Suprapubic skin (tissue), 4 donors: Measurements from ENCODE around the gene AACS. TPM values are rescaled to one million over a fixed set of nuclear protein-coding genes. Genes with fewer than 3 reads are reported as not detected.
"Not testable (repeated sequence)": the region's sequence is repeated elsewhere in the genome, so short reads cannot be mapped to it uniquely, and the experiment has no call there.

Experiments used
- DNase-seq, 2 donors: peaks; one replicate each; pipeline ENCODE4 v3.0.0-alpha.2; 2019; ENCODE audit warnings: low spot score in 2 of 2
- H3K27ac ChIP-seq: fragments of 200-600 bp; sonication (generic); one replicate; pipeline ENCODE4 v1.5.1; 2019
- H3K27me3 ChIP-seq: fragments of 200-600 bp; sonication (generic); one replicate; pipeline ENCODE4 v1.5.1; 2019
- H3K36me3 ChIP-seq: fragments of 200-600 bp; sonication (generic); one replicate; pipeline ENCODE4 v1.5.1; 2019
- H3K4me1 ChIP-seq: fragments of 200-600 bp; sonication (generic); one replicate; pipeline ENCODE4 v1.5.1; 2019
- H3K4me3 ChIP-seq: fragments of 200-600 bp; sonication (generic); one replicate; pipeline ENCODE4 v1.5.1; 2019; ENCODE audit warnings: mild to moderate bottlenecking
- H3K9me3 ChIP-seq: fragments of 200-600 bp; sonication (generic); one replicate; pipeline ENCODE4 v1.5.1; 2019
- CTCF ChIP-seq, 2 donors: fragments of 200-600 bp in 1 of 2; fragments of 450-650 bp in 1 of 2; sonication (generic) in 1 of 2; IDR thresholded peaks; one replicate each; pipeline ENCODE4 v1.5.1; 2016 to 2019; ENCODE audit warnings: antibody characterized with exemption in 2 of 2, mild to moderate bottlenecking in 1 of 2, moderate library complexity in 1 of 2
- EP300 ChIP-seq: sonication (generic); formaldehyde crosslinking; IDR thresholded peaks from one replicate; pipeline ENCODE4 v1.6.1; 2017; ENCODE audit warnings: antibody characterized with exemption
- POLR2A ChIP-seq, 2 donors: fragments of 450-650 bp; IDR thresholded peaks; one replicate each; pipeline ENCODE4 v1.6.1; 2017; ENCODE audit warnings: antibody characterized with exemption in 2 of 2, mild to moderate bottlenecking in 2 of 2, moderate library complexity in 2 of 2
- POLR2AphosphoS5 ChIP-seq, 3 donors: sonication (generic); formaldehyde crosslinking; IDR thresholded peaks; one replicate each; pipeline ENCODE4 v1.6.1; 2017; ENCODE audit warnings: antibody characterized with exemption in 3 of 3
- WGBS: methylation state at CpG from one replicate; pipeline ENCODE4 v1.1.5; 2018; 5-methylcytosine and 5-hydroxymethylcytosine counted together
- total RNA-seq, 4 donors: library from RNA; depleted of rRNA; stranded (reverse); fragments of >200 nt; gene quantifications; one replicate each; pipeline ENCODE4 v1.1.0, GENCODE V29; 2016

The AACS gene
- total RNA-seq, 4 donors from 2014 or later = 69.0 to 103 (median 77.0) TPM

GRCh38 chr12:125029761-125030358 lies 35.4 kb upstream of the AACS start:
- Histone ChIP-seq H3K4me3 (no peak overlapping the region), H3K27me3 (no peaks in the 10 kb centered on the region), H3K27ac (no peak overlapping the region), H3K36me3 (peaks cover 4% of the 10 kb centered on the region), H3K9me3 (no peaks in the 10 kb centered on the region), H3K4me1 (no peaks in the 10 kb centered on the region)
- TF ChIP-seq POLR2A (IDR thresholded peaks at IDR 0.05) = no peak
- no peak for TF ChIP-seq CTCF (IDR thresholded peaks at IDR 0.05)
- no peak for TF ChIP-seq EP300
- TF ChIP-seq POLR2AphosphoS5 (IDR thresholded peaks at IDR 0.05) = no peak
- DNase-seq = no peak
- WGBS = 87% methylated on average over 7 of the region's 7 CpGs

GRCh38 chr12:125031471-125031870 lies 33.8 kb upstream of the AACS start:
- H3K9me3 ChIP-seq, H3K36me3 ChIP-seq, H3K4me3 ChIP-seq, DNase-seq, H3K4me1 ChIP-seq, H3K27ac ChIP-seq, H3K27me3 ChIP-seq: not testable (repeated sequence)
- 88% methylated on average over 8 of the region's 9 CpGs for WGBS

GRCh38 chr12:125032466-125033152 lies 32.6 kb upstream of the AACS start:
- no peak for TF ChIP-seq CTCF (IDR thresholded peaks at IDR 0.05)
- TF ChIP-seq EP300 = no peak
- no peak for TF ChIP-seq POLR2AphosphoS5 (IDR thresholded peaks at IDR 0.05)
- TF ChIP-seq POLR2A (IDR thresholded peaks at IDR 0.05) = no peak
- Histone ChIP-seq H3K27ac (no peak overlapping the region), H3K4me3 (no peak overlapping the region), H3K9me3 (no peaks in the 10 kb centered on the region), H3K4me1 (no peaks in the 10 kb centered on the region), H3K36me3 (no peaks in the 10 kb centered on the region), H3K27me3 (no peaks in the 10 kb centered on the region)
- DNase-seq = no peak
- 87% methylated on average over 19 of the region's 19 CpGs for WGBS

GRCh38 chr12:125033288-125033687 lies 31.9 kb upstream of the AACS start:
- Histone ChIP-seq H3K27ac (no peak overlapping the region), H3K4me3 (no peak overlapping the region), H3K9me3 (no peaks in the 10 kb centered on the region), H3K36me3 (no peaks in the 10 kb centered on the region), H3K27me3 (no peaks in the 10 kb centered on the region), H3K4me1 (no peaks in the 10 kb centered on the region)
- WGBS = 89% methylated on average over 9 of the region's 9 CpGs
- no peak for TF ChIP-seq POLR2A (IDR thresholded peaks at IDR 0.05)
- no peak for TF ChIP-seq CTCF (IDR thresholded peaks at IDR 0.05)
- no peak for TF ChIP-seq EP300
- no peak for TF ChIP-seq POLR2AphosphoS5 (IDR thresholded peaks at IDR 0.05)
- DNase-seq = no peak

- no peaks in the 10 kb centered on the region for H3K4me1 ChIP-seq
- no peaks in the 10 kb centered on the region for H3K27me3 ChIP-seq
- 69% methylated on average over 6 of the region's 6 CpGs for WGBS
- no peaks in the 10 kb centered on the region for H3K36me3 ChIP-seq
- no peak overlapping the region for H3K4me3 ChIP-seq
- DNase-seq = no peak
- H3K9me3 ChIP-seq = no peaks in the 10 kb centered on the region
- no peak overlapping the region for H3K27ac ChIP-seq
- no peak for TF ChIP-seq CTCF (IDR thresholded peaks at IDR 0.05)
- no peak for TF ChIP-seq EP300
Measured at GRCh38 chr12:125038976-125039625, 26.1 kb upstream of the AACS start.
